Astrocyte (in vitro differentiated cells and primary cell): Measurements from ENCODE around the gene PSEN1. TPM values are rescaled to one million over a fixed set of nuclear protein-coding genes. Genes with fewer than 3 reads are reported as not detected.
A peak's percentile ranks its signal among the peaks of the same experiment; 100 is the strongest.

Experiments
- DNase-seq: peaks from one replicate; pipeline ENCODE4 v3.0.0-alpha.2; 2010; ENCODE audit warnings: low read depth
- FAIRE-seq: peaks from 2 replicates; lab custom pipeline; 2011; peaks lifted over from hg19 to GRCh38; lab: Jason Lieb, UNC
- H2AFZ ChIP-seq: 2 replicates; pipeline ENCODE4 v1.6.0; 2012; ENCODE audit warnings: low read depth, low read length, inconsistent platforms
- H3K27ac ChIP-seq: 2 replicates; pipeline ENCODE4 v1.5.1; 2011; ENCODE audit warnings: low read depth, low read length, inconsistent platforms
- H3K27me3 ChIP-seq: 2 replicates; pipeline ENCODE4 v1.6.0; 2011; ENCODE audit warnings: low read length, inconsistent platforms; ENCODE audit not compliant: insufficient read depth
- H3K36me3 ChIP-seq: 2 replicates; pipeline ENCODE4 v1.5.1; 2011; ENCODE audit warnings: low read length, inconsistent platforms; ENCODE audit not compliant: insufficient read depth
- H3K4me1 ChIP-seq: 2 replicates; pipeline ENCODE4 v1.5.1; 2011; ENCODE audit warnings: low read length, inconsistent platforms; ENCODE audit not compliant: insufficient read depth
- H3K4me2 ChIP-seq: 2 replicates; pipeline ENCODE4 v1.6.0; 2012; ENCODE audit warnings: low read length, inconsistent platforms
- H3K4me3 ChIP-seq: 2 replicates; pipeline ENCODE4 v1.5.1; 2011; ENCODE audit warnings: low read depth, mild to moderate bottlenecking, low read length, inconsistent platforms; ENCODE audit not compliant: insufficient read depth
- H3K79me2 ChIP-seq: 2 replicates; pipeline ENCODE4 v1.6.0; 2012; ENCODE audit warnings: mild to moderate bottlenecking, low read length, inconsistent platforms; ENCODE audit not compliant: insufficient read depth
- H3K9ac ChIP-seq: 2 replicates; pipeline ENCODE4 v1.6.0; 2012; ENCODE audit warnings: mild to moderate bottlenecking, low read length, inconsistent platforms
- H3K9me3 ChIP-seq: 2 replicates; pipeline ENCODE4 v1.5.1; 2012; ENCODE audit warnings: low read depth, mild to moderate bottlenecking, low read length, inconsistent platforms; ENCODE audit not compliant: insufficient read depth
- H4K20me1 ChIP-seq: 2 replicates; pipeline ENCODE4 v1.6.0; 2012; ENCODE audit warnings: low read length, inconsistent platforms; ENCODE audit not compliant: insufficient read depth
- H3K27ac Mint-ChIP-seq: one replicate; pipeline ENCODE4 v1.8.0; 2021; ENCODE audit warnings: mild to moderate bottlenecking, mixed read lengths; ENCODE audit not compliant: unreplicated experiment
- H3K27me3 Mint-ChIP-seq: one replicate; pipeline ENCODE4 v1.8.0; 2021; ENCODE audit warnings: low read depth, mixed read lengths; ENCODE audit not compliant: unreplicated experiment
- H3K36me3 Mint-ChIP-seq: one replicate; pipeline ENCODE4 v1.8.0; 2021; ENCODE audit warnings: low read depth, mixed read lengths; ENCODE audit not compliant: unreplicated experiment
- H3K4me1 Mint-ChIP-seq: one replicate; pipeline ENCODE4 v1.8.0; 2021; ENCODE audit warnings: low read depth, mixed read lengths; ENCODE audit not compliant: unreplicated experiment
- H3K4me3 Mint-ChIP-seq: one replicate; pipeline ENCODE4 v1.8.0; 2021; ENCODE audit warnings: mild to moderate bottlenecking, moderate library complexity, mixed read lengths; ENCODE audit not compliant: unreplicated experiment
- H3K9me3 Mint-ChIP-seq: one replicate; pipeline ENCODE4 v1.8.0; 2021; ENCODE audit warnings: mild to moderate bottlenecking, mixed read lengths; ENCODE audit not compliant: unreplicated experiment
- CTCF ChIP-seq: IDR thresholded peaks from 2 replicates; pipeline ENCODE4 v1.5.1; 2011; ENCODE audit warnings: low read depth, mild to moderate bottlenecking, inconsistent platforms, low read length, moderate library complexity; ENCODE audit not compliant: insufficient read depth
- EZH2 ChIP-seq: IDR thresholded peaks from 2 replicates; pipeline ENCODE4 v1.6.1; 2012; ENCODE audit warnings: mild to moderate bottlenecking, low read length, inconsistent platforms; ENCODE audit not compliant: insufficient read depth
- total RNA-seq: library from RNA; stranded (reverse); gene quantifications from 2 replicates; pipeline ENCODE4 v1.2.1, GENCODE V29; 2021

PSEN1 gene
- total RNA-seq, 1 donor from 2014 or later, result 89.5 TPM

GRCh38 chr14:73239393-73240241 lies 103.3 kb downstream of the PSEN1 start:
- peaks cover 3% of the 10 kb centered on the region for H3K9me3 ChIP-seq
- peaks cover 17% of the 10 kb centered on the region for H3K27me3 Mint-ChIP-seq
- H3K4me3 Mint-ChIP-seq, result peak overlapping the region; percentile 66
- peak overlapping the region; percentile 47 for H3K27ac Mint-ChIP-seq
- peaks cover 10% of the 10 kb centered on the region for H4K20me1 ChIP-seq
- no peaks in the 10 kb centered on the region for H3K79me2 ChIP-seq
- no peak overlapping the region for H3K9ac ChIP-seq
- no peak overlapping the region for H3K27ac ChIP-seq
- no peaks in the 10 kb centered on the region for H3K9me3 Mint-ChIP-seq
- peaks cover 48% of the 10 kb centered on the region for H3K27me3 ChIP-seq
- H3K4me1 Mint-ChIP-seq, result peaks cover 43% of the 10 kb centered on the region
- peak overlapping the region; percentile 84 for H3K4me2 ChIP-seq
- DNase-seq (peak; percentile 52), FAIRE-seq (peak; percentile 13)
- no peak for TF ChIP-seq CTCF
- peak; percentile 75 for TF ChIP-seq EZH2
- no peaks in the 10 kb centered on the region for H3K36me3 ChIP-seq
- H3K4me3 ChIP-seq, result peak overlapping the region; percentile 37
- no peak overlapping the region for H2AFZ ChIP-seq
- peaks cover 26% of the 10 kb centered on the region for H3K4me1 ChIP-seq
- peaks cover 6% of the 10 kb centered on the region for H3K36me3 Mint-ChIP-seq

DNA sequence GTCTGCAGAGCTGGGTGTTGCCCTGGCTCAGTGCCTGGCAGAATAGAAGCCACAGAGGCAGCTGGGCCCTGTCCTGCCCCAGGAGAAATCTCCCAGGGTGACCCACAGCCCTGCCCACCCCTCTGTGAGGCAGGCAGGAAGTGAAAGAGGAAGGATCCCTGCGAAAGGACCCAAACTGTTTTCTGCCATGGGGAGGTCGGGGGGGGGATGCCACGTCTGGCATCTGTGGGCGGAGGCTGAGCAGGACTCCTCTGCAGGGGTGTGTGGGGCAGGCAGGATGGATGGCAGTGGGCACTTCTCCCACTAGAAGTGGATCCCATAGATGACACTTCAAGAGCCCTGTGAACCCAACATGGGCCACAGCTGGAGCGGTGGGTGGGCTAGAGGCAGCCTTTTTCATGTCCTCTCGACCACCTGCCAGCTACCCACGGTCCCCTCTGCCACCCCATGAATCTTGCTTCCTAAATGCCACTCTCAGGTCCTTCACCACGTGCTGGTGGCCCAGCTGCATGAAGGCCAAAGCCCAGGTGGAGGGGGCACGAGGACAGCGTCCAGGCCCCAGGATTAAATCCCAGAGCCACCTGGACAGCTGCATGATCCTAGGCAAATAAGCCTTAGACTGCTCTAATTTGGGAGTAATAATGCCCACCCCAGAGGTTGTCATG lies 104.6 kb downstream of the PSEN1 start:
- peak overlapping the region; percentile 66 for H3K4me3 Mint-ChIP-seq
- Histone ChIP-seq H3K27me3 (peaks cover 38% of the 10 kb centered on the region), H3K4me1 (peaks cover 26% of the 10 kb centered on the region), H3K36me3 (no peaks in the 10 kb centered on the region), H3K9ac (no peak overlapping the region), H3K4me3 (no peak overlapping the region), H2AFZ (no peak overlapping the region), H3K9me3 (peaks cover 3% of the 10 kb centered on the region), H4K20me1 (peaks cover 10% of the 10 kb centered on the region), H3K79me2 (no peaks in the 10 kb centered on the region), H3K4me2 (no peak overlapping the region), H3K27ac (no peak overlapping the region)
- DNase-seq, result no peak
- TF ChIP-seq EZH2 (no peak), CTCF (no peak)
- H3K4me1 Mint-ChIP-seq, result peaks cover 32% of the 10 kb centered on the region
- no peaks in the 10 kb centered on the region for H3K9me3 Mint-ChIP-seq
- H3K27me3 Mint-ChIP-seq, result peaks cover 17% of the 10 kb centered on the region
- H3K36me3 Mint-ChIP-seq, result peaks cover 8% of the 10 kb centered on the region
- H3K27ac Mint-ChIP-seq, result no peak overlapping the region
- FAIRE-seq, result no peak
